Activated CD4-positive, alpha-beta T cell treated with anti-CD3 and anti-CD28 coated beads for 24 hours (primary cell): ENCODE results near the gene CCDC32.

ENCODE experiments used
- DNase-seq, 2 donors: peaks; one replicate each; pipeline ENCODE4 v3.0.0-alpha.2; 2020; ENCODE audit warnings: low read depth in 2 of 2

The CCDC32 gene

GRCh38 chr15:40512440-40512839 is 52.4 kb downstream of the CCDC32 start:
- no peak for DNase-seq

DNA sequence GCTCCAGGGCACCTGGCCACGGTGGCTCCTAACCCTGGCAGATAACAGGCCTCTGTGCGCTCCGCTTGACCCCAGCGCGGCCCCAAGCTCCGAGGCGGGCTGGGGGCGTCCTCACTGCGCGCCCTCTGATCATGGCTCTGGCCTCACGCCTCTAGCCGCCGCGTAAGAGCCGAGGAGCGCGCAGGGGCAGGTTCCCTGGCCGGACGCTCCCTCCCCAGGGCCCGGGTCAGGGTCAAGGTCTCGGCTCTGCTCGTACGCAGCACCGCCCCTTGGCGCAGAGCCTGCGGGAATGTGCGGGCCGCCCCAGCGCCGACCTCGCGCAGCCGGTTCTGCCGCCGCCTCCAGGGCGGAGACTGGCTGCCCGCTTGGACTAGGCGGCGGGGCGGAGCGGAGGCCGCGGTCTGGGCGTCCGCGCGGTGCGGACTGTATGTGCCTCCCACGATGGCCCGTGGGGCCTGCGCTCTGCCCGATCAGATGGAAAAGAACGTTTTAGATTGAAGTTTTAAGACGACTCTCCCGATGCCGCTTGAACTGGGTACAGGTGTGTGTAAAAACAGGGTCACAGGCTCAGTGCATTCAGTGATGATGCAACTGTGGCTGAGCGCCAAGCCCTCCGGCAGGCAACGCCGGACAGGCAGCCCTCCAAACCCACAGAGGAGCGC is 53.2 kb downstream of the CCDC32 start:
- no peak for DNase-seq

DNA sequence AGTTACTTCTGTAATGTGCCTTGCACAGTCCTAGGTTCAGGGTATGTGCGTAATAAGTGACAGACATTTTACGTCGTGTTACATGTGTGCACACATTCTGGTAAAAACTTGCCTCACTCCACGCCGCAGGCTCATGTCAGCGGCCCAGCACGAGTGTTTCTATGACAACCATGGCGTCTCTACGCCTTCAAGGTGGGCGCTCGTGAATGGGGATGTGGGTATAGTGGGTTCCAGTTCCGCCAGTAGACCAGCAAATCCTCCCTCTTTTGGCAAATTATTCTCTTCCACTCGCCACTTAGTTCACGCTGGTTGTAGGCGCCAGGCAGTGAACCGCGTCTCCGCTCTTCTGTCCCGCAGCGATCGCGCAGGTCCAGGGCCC is 53.8 kb downstream of the CCDC32 start:
- no peak for DNase-seq

- DNase-seq = no peak
These were observed 54.6 kb downstream of the CCDC32 start for GRCh38 chr15:40510201-40510600.

DNA sequence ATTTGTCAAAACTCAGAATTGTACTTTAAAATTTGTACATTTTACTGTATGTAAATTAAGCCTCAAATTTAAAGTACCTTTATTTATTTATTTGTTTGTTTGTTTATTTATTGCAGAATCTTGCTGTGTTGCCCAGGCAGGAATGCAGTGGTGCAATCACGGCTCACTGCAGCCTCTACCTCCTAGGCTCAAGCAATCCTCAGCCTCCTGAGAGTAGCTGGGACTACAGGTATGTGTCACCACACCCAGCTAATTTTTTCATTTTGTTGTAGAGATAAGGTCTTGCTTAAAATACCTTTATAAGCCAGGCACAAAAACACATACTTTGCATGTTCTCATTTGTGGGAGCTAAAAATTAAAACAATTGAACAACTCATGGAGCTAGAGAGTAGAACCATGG is 56.6 kb downstream of the CCDC32 start:
- no peak for DNase-seq

GRCh38 chr15:40506964-40507571 is 57.8 kb downstream of the CCDC32 start:
- DNase-seq = peak; percentile 35 to 54
